Panc1 (cell line): ENCODE data around the gene TCF25. TPM values are rescaled to one million over a fixed set of nuclear protein-coding genes. Genes with fewer than 3 reads are reported as not detected.

Source experiments
- ATAC-seq: fragments of 200-7000 bp; cut with Tn5 transposase; 2 replicates; pipeline ENCODE4 v1.9.1; 2020; ENCODE audit warnings: mild to moderate bottlenecking, moderate library complexity
- BruUV-seq: library from RNA; stranded (reverse); fragments of 400-500 nt; replicated peaks from 2 replicates; lab custom pipeline; 2021; lab: Mats Ljungman, UMichigan
- CTCF ChIA-PET: fragments of 300-600 bp; sonication (Branson Sonifier 250); formaldehyde crosslinking; loops from one replicate; lab custom pipeline; 2022; ENCODE audit warnings: antibody characterized with exemption; lab: Charles Lee
- POLR2A ChIA-PET: fragments of 300-600 bp; sonication (Branson Sonifier 250); formaldehyde crosslinking; loops from one replicate; lab custom pipeline; 2022; ENCODE audit warnings: antibody characterized with exemption; lab: Charles Lee
- DNase-seq: peaks from one replicate; pipeline ENCODE4 v3.0.0-alpha.2; 2010; ENCODE audit warnings: low read depth, low spot score
- H3K27ac ChIP-seq: 2 replicates; pipeline ENCODE4 v1.5.1; 2011; ENCODE audit warnings: mild to moderate bottlenecking, low read length, inconsistent platforms
- H3K27me3 ChIP-seq: fragments of 200-500 bp; sonication (Bioruptor generic); 2 replicates; pipeline ENCODE4 v1.6.0; 2014; ENCODE audit warnings: low read length, inconsistent platforms; ENCODE audit not compliant: control insufficient read depth, insufficient read depth
- H3K36me3 ChIP-seq: fragments of 200-500 bp; sonication (Bioruptor generic); 2 replicates; pipeline ENCODE4 v1.5.1; 2014; ENCODE audit warnings: inconsistent platforms, mild to moderate bottlenecking, low read length, moderate library complexity; ENCODE audit not compliant: control insufficient read depth, insufficient read depth
- H3K4me1 ChIP-seq: 2 replicates; pipeline ENCODE4 v1.5.1; 2011; ENCODE audit warnings: inconsistent platforms, mild to moderate bottlenecking, low read length, moderate library complexity; ENCODE audit not compliant: control insufficient read depth, insufficient read depth
- H3K4me3 ChIP-seq, 2 experiments: 2 replicates each; pipeline ENCODE4 v1.5.1; 2011 to 2012; ENCODE audit warnings: low read depth in 2 of 2, low read length in 2 of 2, mild to moderate bottlenecking in 2 of 2, inconsistent platforms in 1 of 2, moderate library complexity in 1 of 2
- H3K9me3 ChIP-seq: fragments of 200-500 bp; sonication (Bioruptor generic); 2 replicates; pipeline ENCODE4 v1.5.1; 2014; ENCODE audit warnings: low read depth, mild to moderate bottlenecking, inconsistent platforms, low read length, moderate library complexity; ENCODE audit not compliant: control insufficient read depth, insufficient read depth
- CTCF ChIP-seq: fragments of 450-650 bp; IDR thresholded peaks from 2 replicates; pipeline ENCODE4 v1.5.1; 2017; ENCODE audit warnings: mild to moderate bottlenecking
- POLR2AphosphoS5 ChIP-seq: IDR thresholded peaks from 2 replicates; pipeline ENCODE4 v1.6.1; 2012; ENCODE audit warnings: mild to moderate bottlenecking, low read depth, low read length, moderate library complexity
- REST ChIP-seq, 2 experiments: IDR thresholded peaks; 2 replicates each; pipeline ENCODE4 v1.6.1; 2011 to 2012; ENCODE audit warnings: low read depth in 2 of 2, control low read depth in 1 of 2, low read length in 1 of 2, mild to moderate bottlenecking in 1 of 2, moderate library complexity in 1 of 2; ENCODE audit not compliant: insufficient read depth in 1 of 2
- SIN3A ChIP-seq: IDR thresholded peaks from 2 replicates; pipeline ENCODE4 v1.6.1; 2012; ENCODE audit warnings: low read depth, mild to moderate bottlenecking, low read length, moderate library complexity, borderline replicate concordance; ENCODE audit not compliant: insufficient read depth
- TCF7L2 ChIP-seq: IDR thresholded peaks from 2 replicates; pipeline ENCODE4 v1.6.1; 2011; ENCODE audit warnings: mild to moderate bottlenecking, low read depth, low read length, inconsistent platforms
- in situ Hi-C: cut with HindIII; loops from 2 replicates; pipeline ENCODE4 v1.10.0; 2016; ENCODE audit warnings: low sequenced_read_pairs, low pct_unique_long_range_greater_than_20kb
- intact Hi-C: fragments of 100-400 bp; cut with micrococcal nuclease; formaldehyde crosslinking; loops from one replicate; pipeline ENCODE4 v1.10.0; 2022; ENCODE audit not compliant: unreplicated experiment
- total RNA-seq: library from RNA; stranded (reverse); gene quantifications from one replicate; pipeline ENCODE4 v1.2.1, GENCODE V29; 2021; ENCODE audit not compliant: unreplicated experiment

Gene TCF25
- total RNA-seq, 1 experiment from 2014 or later, result 144 TPM

- Histone ChIP-seq H3K36me3 (no peaks in the 10 kb centered on the region; the same call in 1 of the 2 replicates), H3K4me1 (no peaks in the 10 kb centered on the region), H3K9me3 (no peaks in the 10 kb centered on the region), H3K4me3 (no peak overlapping the region), H3K27ac (no peak overlapping the region), H3K27me3 (no peaks in the 10 kb centered on the region)
- ChIA-PET CTCF (no interaction called here), POLR2A (no interaction called here)
- in situ Hi-C loops, result no loop called here
- intact Hi-C loops, result no loop called here
- DNase-seq (no peak), ATAC-seq (no peak)
- BruUV-seq, result no TSS peak
- no peak for TF ChIP-seq SIN3A
- TF ChIP-seq POLR2AphosphoS5, result no peak
- TF ChIP-seq TCF7L2, result no peak
- no peak for TF ChIP-seq CTCF
- no peak for TF ChIP-seq REST (IDR thresholded peaks at IDR 0.05; ENCODE audit: insufficient read depth in 1 of 2, low read depth in 2 of 2, low read length in 1 of 2)
Measured at GRCh38 chr16:89903908-89904515, 30.6 kb downstream of the TCF25 start.

- BruUV-seq, result no TSS peak
Measured at GRCh38 chr16:89904606-89905510, 31.5 kb downstream of the TCF25 start.

More at GRCh38 chr16:89904606-89905510, 31.5 kb downstream of the TCF25 start:
- in situ Hi-C loops, result no loop called here
- ATAC-seq (no peak), DNase-seq (no peak)
- ChIA-PET CTCF (no interaction called here), POLR2A (no interaction called here)
- no peak for TF ChIP-seq POLR2AphosphoS5
- no peak for TF ChIP-seq CTCF
- no peak for TF ChIP-seq REST (IDR thresholded peaks at IDR 0.05; ENCODE audit: insufficient read depth in 1 of 2, low read depth in 2 of 2, low read length in 1 of 2)
- TF ChIP-seq SIN3A, result no peak
- no peak for TF ChIP-seq TCF7L2
- H3K36me3 ChIP-seq, result no peaks in the 10 kb centered on the region; the same call in 1 of the 2 replicates
- no peaks in the 10 kb centered on the region for H3K4me1 ChIP-seq
- intact Hi-C loops, result no loop called here
- H3K27ac ChIP-seq, result no peak overlapping the region
- H3K9me3 ChIP-seq, result no peaks in the 10 kb centered on the region
- H3K27me3 ChIP-seq, result no peaks in the 10 kb centered on the region
- no peak overlapping the region for H3K4me3 ChIP-seq
